ENCODE results near the gene RPS15. TPM values are rescaled to one million over a fixed set of nuclear protein-coding genes. Genes with fewer than 3 reads are reported as not detected.
A peak's percentile ranks its signal among the peaks of the same experiment; 100 is the strongest.

Gene RPS15
- polyA plus RNA-seq, 1 of the 3 experiments (the other 2 are of a cell fraction): 3,749 TPM

- Histone ChIP-seq H4K20me1 (ENCODE audit: insufficient read depth) (no peaks in the 10 kb centered on the region), H3K9me2 (no peaks in the 10 kb centered on the region), H3K79me2 (ENCODE audit: insufficient read depth) (no peaks in the 10 kb centered on the region), H3K27ac (ENCODE audit: low read depth in 2 of 2, low read length in 1 of 2) (no peak overlapping the region), H2AFZ (ENCODE audit: low read depth) (no peak overlapping the region), H3K27me3 (ENCODE audit: insufficient read depth) (no peaks in the 10 kb centered on the region), H3K9ac (no peak overlapping the region), H3K9me3 (no peaks in the 10 kb centered on the region), H3K4me1 (ENCODE audit: control insufficient read depth in 1 of 2, insufficient read depth in 2 of 2, low read depth in 1 of 2, low read length in 1 of 2) (no peaks in the 10 kb centered on the region; a peak in 1 of 4 replicates), H3K4me3 (ENCODE audit: low read depth in 2 of 2, low read length in 1 of 2) (no peak overlapping the region), H3K4me2 (no peak overlapping the region), H3K36me3 (replicated peaks in 1 of 2; ENCODE audit: control insufficient read depth in 1 of 2, insufficient read depth in 2 of 2, low read length in 1 of 2) (peaks cover 0 to 13% of the 10 kb centered on the region in 2 experiments), H3F3A (replicated peaks; ENCODE audit: insufficient read depth) (peaks cover 4% of the 10 kb centered on the region)
- DNase-seq: no peak
- POLR2A ChIA-PET: no interaction called here
- TF ChIP-seq USF2 (IDR thresholded peaks at IDR 0.05; ENCODE audit: borderline replicate concordance, low read depth, low read length): no peak
- 0 out of 2 replicates have a peak, but pooled peaks have one; percentile 3 for TF ChIP-seq PBX3 (IDR thresholded peaks at IDR 0.05)
- CTCF ChIA-PET: interaction anchor here (1.2 kb wide), 1 partner anchor 115 kb away, joined by 3 read pairs; no protein-coding TSS in a partner anchor
- WGBS (ENCODE audit: low lambda C conversion rate): 91% methylated on average over 34 of the region's 43 CpGs
Measured at GRCh38 chr19:1394252-1395193, 43.7 kb upstream of the RPS15 start.

GRCh38 chr19:1395194-1396018 is 42.8 kb upstream of the RPS15 start:
- peaks cover 4% of the 10 kb centered on the region for H3F3A ChIP-seq (replicated peaks; ENCODE audit: insufficient read depth)
- peaks cover 0 to 4% of the 10 kb centered on the region in 2 experiments; a peak in 1 of 4 replicates for H3K4me1 ChIP-seq (ENCODE audit: control insufficient read depth in 1 of 2, insufficient read depth in 2 of 2, low read depth in 1 of 2, low read length in 1 of 2)
- ChIA-PET CTCF (interaction anchor here (1.2 kb wide), 1 partner anchor 116 kb away, joined by 3 read pairs; no protein-coding TSS in a partner anchor), POLR2A (no interaction called here)
- no peaks in the 10 kb centered on the region for H3K9me3 ChIP-seq
- H3K4me2 ChIP-seq: no peak overlapping the region
- no peak overlapping the region for H3K27ac ChIP-seq (ENCODE audit: low read depth in 2 of 2, low read length in 1 of 2)
- 93% methylated on average over 12 of the region's 52 CpGs for WGBS (ENCODE audit: low lambda C conversion rate)
- peaks cover 4% of the 10 kb centered on the region; the same call in 1 of the 2 replicates for H3K79me2 ChIP-seq (ENCODE audit: insufficient read depth)
- peak; percentile 40 for DNase-seq
- no peak overlapping the region for H3K4me3 ChIP-seq (ENCODE audit: low read depth in 2 of 2, low read length in 1 of 2)
- H3K36me3 ChIP-seq (replicated peaks in 1 of 2; ENCODE audit: control insufficient read depth in 1 of 2, insufficient read depth in 2 of 2, low read length in 1 of 2): peaks cover 0 to 13% of the 10 kb centered on the region in 2 experiments
- no peak overlapping the region for H2AFZ ChIP-seq (ENCODE audit: low read depth)
- H3K9me2 ChIP-seq: no peaks in the 10 kb centered on the region
- H4K20me1 ChIP-seq (ENCODE audit: insufficient read depth): no peaks in the 10 kb centered on the region
- no peak for TF ChIP-seq GABPA (IDR thresholded peaks at IDR 0.05; ENCODE audit: low read depth)
- TF ChIP-seq PBX3 (IDR thresholded peaks at IDR 0.05): peak; percentile 10; the same call in 1 of the 2 replicates
- no peaks in the 10 kb centered on the region for H3K27me3 ChIP-seq (ENCODE audit: insufficient read depth)
- H3K9ac ChIP-seq: no peak overlapping the region

Measured in SK-N-SH (cell line).